ENCODE data around the gene NDFIP1.

Gene NDFIP1

GRCh38 chr5:142070734-142071133, 37.8 kb upstream of the NDFIP1 start:
- H3K4me3 ChIP-seq (ENCODE audit: low read length): no peak overlapping the region
- no peak for TF ChIP-seq CTCF (conservative IDR thresholded peaks at IDR 0.05; ENCODE audit: low read length)
- DNase-seq (ENCODE audit: low read depth): no peak

- DNase-seq (ENCODE audit: low read depth): no peak
- H3K4me3 ChIP-seq (ENCODE audit: low read length): no peak overlapping the region
- TF ChIP-seq CTCF (conservative IDR thresholded peaks at IDR 0.05; ENCODE audit: low read length): no peak
These were observed 36.1 kb upstream of the NDFIP1 start for GRCh38 chr5:142072488-142072887.

DNA sequence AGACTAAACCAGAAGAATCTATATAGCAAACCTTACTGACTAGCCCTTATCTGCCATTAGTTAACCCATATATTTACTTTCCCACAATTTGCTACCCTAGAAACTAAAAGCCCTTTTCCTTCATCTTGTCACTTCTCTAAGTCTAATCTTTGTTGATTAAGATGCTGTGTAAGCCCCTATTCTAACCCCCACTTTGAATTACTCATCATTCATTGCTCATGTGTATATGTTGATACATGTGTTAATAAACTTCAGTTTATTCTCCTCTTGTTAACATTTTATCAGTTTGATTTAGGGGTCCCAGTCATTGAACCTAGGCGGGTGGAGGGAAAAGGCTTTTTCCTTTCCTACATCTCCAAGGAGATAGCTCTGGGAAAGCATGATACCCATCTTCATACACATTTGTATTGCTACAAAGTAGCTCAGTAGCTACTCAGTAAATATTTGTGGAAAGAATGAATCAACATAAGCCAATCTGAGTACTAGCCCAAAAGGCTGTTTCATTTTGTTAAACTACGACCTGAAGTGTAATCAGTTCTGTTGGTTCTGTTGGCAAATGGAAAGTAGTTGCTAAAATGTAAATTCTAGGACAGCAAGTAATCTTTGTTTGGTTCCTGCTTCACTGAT, 35.1 kb upstream of the NDFIP1 start:
- DNase-seq (ENCODE audit: low read depth): no peak
- no peak for TF ChIP-seq CTCF (conservative IDR thresholded peaks at IDR 0.05; ENCODE audit: low read length)
- H3K4me3 ChIP-seq (ENCODE audit: low read length): no peak overlapping the region

DNA sequence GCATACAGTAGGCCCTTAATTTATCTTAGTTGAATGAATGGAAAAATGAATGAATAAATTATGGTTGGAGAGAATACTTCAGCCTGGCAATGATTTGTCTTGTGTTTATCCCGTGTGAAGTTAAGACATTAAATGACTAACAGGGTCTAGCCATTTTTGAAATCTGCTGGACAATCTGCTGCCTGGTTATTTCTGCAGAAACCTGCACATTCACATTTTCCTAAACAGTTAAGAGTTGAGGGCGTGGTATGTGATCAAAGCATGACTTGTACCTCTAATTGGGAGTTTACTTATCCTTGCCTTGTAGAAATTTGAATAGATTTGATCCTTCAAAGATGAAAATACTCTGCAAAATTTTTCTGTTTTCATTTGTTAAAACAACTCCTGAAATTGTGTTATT, 34.6 kb upstream of the NDFIP1 start:
- DNase-seq (ENCODE audit: low read depth): no peak
- no peak for TF ChIP-seq CTCF (conservative IDR thresholded peaks at IDR 0.05; ENCODE audit: low read length)
- H3K4me3 ChIP-seq (ENCODE audit: low read length): no peak overlapping the region

DNA sequence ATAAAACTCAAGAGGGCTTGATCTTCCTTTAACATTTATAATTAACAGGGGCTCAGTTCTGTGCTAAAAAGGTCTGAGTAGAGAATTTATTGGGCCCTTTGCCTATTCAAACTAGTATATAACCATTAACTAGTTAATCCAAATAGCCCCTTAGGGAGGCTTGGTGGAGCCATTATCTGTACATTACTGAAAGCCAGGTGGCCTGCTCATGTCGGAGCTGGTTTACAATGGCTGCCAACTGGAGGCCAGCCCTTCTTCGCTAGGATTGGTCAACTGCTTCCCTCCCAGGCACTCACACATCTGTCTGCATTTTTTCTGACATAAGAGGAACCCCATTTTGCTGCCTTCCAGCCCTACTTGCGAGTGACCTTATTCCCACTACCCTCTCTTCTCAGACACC, 30.4 kb upstream of the NDFIP1 start:
- no peak overlapping the region for H3K4me3 ChIP-seq (ENCODE audit: low read length)
- TF ChIP-seq CTCF (conservative IDR thresholded peaks at IDR 0.05; ENCODE audit: low read length): no peak
- no peak for DNase-seq (ENCODE audit: low read depth)

GRCh38 chr5:142078706-142079105, 29.9 kb upstream of the NDFIP1 start:
- no peak for DNase-seq (ENCODE audit: low read depth)
- TF ChIP-seq CTCF (conservative IDR thresholded peaks at IDR 0.05; ENCODE audit: low read length): no peak
- H3K4me3 ChIP-seq (ENCODE audit: low read length): no peak overlapping the region

DNA sequence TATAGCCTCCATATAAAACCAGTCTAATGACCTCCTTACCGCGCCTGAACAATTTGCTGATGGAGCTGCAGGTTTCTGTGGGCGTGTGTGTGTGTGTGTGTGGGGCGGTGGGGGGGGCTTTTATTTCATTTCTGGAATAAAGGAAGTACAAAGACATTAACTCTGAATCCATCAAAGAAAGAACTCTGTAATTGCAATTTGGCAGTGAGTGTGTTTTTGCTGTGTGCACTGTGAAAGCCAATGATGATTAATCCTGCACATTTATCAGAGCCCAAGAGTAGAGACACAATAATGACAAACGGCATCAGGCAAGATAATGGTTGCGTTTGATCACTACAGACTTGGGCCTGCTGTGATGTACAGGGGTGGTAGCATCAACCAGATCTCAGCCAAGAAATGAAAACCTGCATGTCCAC, 29.3 kb upstream of the NDFIP1 start:
- no peak for TF ChIP-seq CTCF (conservative IDR thresholded peaks at IDR 0.05; ENCODE audit: low read length)
- H3K4me3 ChIP-seq (ENCODE audit: low read length): no peak overlapping the region
- no peak for DNase-seq (ENCODE audit: low read depth)
